ENCODE data around the gene KRTAP10-7. TPM values are rescaled to one million over a fixed set of nuclear protein-coding genes. Genes with fewer than 3 reads are reported as not detected.

KRTAP10-7 gene
- total and polyA plus RNA-seq, 2 of the 13 experiments (the other 11 are each of a cell fraction or from before 2014, with no cell fraction given) = not detected

DNA sequence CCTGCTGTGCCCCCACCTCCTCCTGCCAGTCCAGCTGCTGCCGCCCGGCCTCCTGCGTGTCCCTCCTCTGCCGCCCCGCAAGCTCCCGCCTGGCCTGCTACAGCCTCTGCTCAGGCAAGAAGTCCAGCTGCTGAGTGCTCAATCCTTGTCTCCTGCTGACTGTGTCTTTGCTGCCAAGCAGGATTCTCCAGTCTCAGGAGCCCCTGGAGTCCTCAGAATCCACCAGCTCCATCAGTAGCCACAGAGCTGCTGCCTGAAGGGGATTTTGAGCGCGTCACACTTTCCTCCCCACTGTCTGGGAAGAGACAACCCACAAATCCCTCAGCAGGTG lies 46.8 kb downstream of the KRTAP10-7 start:
- ChIA-PET POLR2A (no interaction called here), CTCF (ENCODE audit: low intra/inter-chr PET ratio, low total read pairs) (no interaction called here)
- no TSS peak for BruUV-seq (replicated peaks)
- Histone ChIP-seq H3K79me2 (ENCODE audit: insufficient read depth, low read length) (no peaks in the 10 kb centered on the region), H3K9ac (ENCODE audit: insufficient read depth, low read depth, low read length) (no peak overlapping the region), H3K9me3 (ENCODE audit: low read length) (peaks cover 22% of the 10 kb centered on the region), H3K36me3 (replicated peaks in 1 of 2; ENCODE audit: control insufficient read depth in 1 of 2, insufficient read depth in 2 of 2, low read length in 2 of 2) (no peaks in the 10 kb centered on the region), H3K27me3 (ENCODE audit: control insufficient read depth in 1 of 2, insufficient read depth in 2 of 2, low read length in 2 of 2) (peaks cover 3 to 30% of the 10 kb centered on the region in 2 experiments; a peak in 4 of 5 replicates), H4K20me1 (ENCODE audit: insufficient read depth, low read length) (no peaks in the 10 kb centered on the region), H3K4me3 (replicated peaks in 1 of 3; ENCODE audit: insufficient read depth in 1 of 3, low read depth in 2 of 3, low read length in 3 of 3) (no peak overlapping the region), H3K4me2 (ENCODE audit: low read depth, low read length) (no peak overlapping the region), H2AFZ (ENCODE audit: low read length) (no peak overlapping the region), H3K27ac (ENCODE audit: extremely low read length, insufficient read depth, low read length) (no peak overlapping the region), H3K4me1 (ENCODE audit: insufficient read depth, low read length) (no peaks in the 10 kb centered on the region)
- no peak for TF ChIP-seq ZNF660 (CRISPR knock-in tag; IDR thresholded peaks at IDR 0.05; ENCODE audit: borderline replicate concordance, low read depth)
- TF ChIP-seq, protein P1, sequence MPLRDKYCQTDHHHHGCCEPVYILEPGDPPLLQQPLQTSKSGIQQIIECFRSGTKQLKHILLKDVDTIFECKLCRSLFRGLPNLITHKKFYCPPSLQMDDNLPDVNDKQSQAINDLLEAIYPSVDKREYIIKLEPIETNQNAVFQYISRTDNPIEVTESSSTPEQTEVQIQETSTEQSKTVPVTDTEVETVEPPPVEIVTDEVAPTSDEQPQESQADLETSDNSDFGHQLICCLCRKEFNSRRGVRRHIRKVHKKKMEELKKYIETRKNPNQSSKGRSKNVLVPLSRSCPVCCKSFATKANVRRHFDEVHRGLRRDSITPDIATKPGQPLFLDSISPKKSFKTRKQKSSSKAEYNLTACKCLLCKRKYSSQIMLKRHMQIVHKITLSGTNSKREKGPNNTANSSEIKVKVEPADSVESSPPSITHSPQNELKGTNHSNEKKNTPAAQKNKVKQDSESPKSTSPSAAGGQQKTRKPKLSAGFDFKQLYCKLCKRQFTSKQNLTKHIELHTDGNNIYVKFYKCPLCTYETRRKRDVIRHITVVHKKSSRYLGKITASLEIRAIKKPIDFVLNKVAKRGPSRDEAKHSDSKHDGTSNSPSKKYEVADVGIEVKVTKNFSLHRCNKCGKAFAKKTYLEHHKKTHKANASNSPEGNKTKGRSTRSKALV (CRISPR knock-in tag; IDR thresholded peaks at IDR 0.05) = no peak
- no peak for TF ChIP-seq CCAR2 (optimal IDR thresholded peaks at IDR 0.05; ENCODE audit: low read depth, low read length)
- TF ChIP-seq PCBP2 (optimal IDR thresholded peaks at IDR 0.05; ENCODE audit: low read depth, low read length, poor library complexity, severe bottlenecking) = no peak
- no peak for FAIRE-seq
- ATAC-seq = no peak
- no peak for DNase-seq (ENCODE audit: low spot score)
- 65% methylated on average over 8 of the region's 8 CpGs for WGBS (ENCODE audit: low lambda C conversion rate)
- intact Hi-C loops (cut with micrococcal nuclease; ENCODE audit: unreplicated experiment) = no loop called here
- in situ Hi-C loops (cut with HindIII; ENCODE audit: extremely low pct_ligation_motif_present, low pct_unique_long_range_greater_than_20kb) = no loop called here

DNA sequence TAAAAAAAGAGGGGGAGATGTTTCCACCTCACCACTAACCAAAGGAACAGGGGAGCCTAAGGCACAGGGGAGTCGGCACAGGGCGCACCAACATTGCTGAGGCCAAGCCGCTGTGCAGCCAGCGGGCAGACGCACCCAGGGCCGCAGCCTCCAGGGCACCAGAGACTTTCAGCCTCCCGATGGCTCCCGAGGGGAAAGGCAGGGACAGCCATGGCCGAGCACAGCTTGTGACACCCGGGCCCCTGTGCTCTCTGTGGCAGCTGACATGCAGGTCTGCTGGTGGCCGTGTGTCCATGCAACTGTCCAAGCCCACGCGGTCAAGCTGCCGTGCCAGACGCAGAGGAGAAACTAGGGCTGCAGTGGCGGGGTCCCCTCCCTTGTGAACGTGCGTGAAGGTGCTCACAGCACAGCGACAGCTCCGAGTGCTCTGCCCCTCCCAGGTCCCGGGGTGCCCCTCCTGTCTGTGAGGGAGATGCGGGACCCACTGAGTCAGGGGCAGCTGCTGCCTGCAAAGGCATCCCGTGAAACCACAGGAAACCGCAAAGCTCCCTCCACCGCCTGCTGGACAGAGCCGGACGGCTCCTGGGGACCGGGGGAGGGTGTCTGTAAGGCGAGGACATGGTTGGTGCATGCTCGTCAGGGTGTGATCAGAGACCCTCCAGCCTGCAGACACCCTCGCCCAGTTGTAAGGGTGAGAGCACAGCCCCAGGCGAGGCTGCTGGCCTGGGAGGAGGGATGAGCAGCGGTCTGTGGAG lies 48.3 kb downstream of the KRTAP10-7 start:
- no peaks in the 10 kb centered on the region for H4K20me1 ChIP-seq (ENCODE audit: insufficient read depth, low read length)
- H3K9me3 ChIP-seq (ENCODE audit: low read length) = peaks cover 18% of the 10 kb centered on the region
- in situ Hi-C loops (cut with HindIII; ENCODE audit: extremely low pct_ligation_motif_present, low pct_unique_long_range_greater_than_20kb) (no loop called here), intact Hi-C loops (cut with micrococcal nuclease; ENCODE audit: unreplicated experiment) (no loop called here)
- DNase-seq (ENCODE audit: low spot score) (no peak), ATAC-seq (no peak; the same call in 2 of the 3 replicates), FAIRE-seq (no peak)
- no peak overlapping the region for H3K27ac ChIP-seq (ENCODE audit: extremely low read length, insufficient read depth, low read length)
- H3K4me2 ChIP-seq (ENCODE audit: low read depth, low read length) = no peak overlapping the region
- no peaks in the 10 kb centered on the region for H3K4me1 ChIP-seq (ENCODE audit: insufficient read depth, low read length)
- ChIA-PET POLR2A (no interaction called here), CTCF (ENCODE audit: low intra/inter-chr PET ratio, low total read pairs) (no interaction called here)
- H3K27me3 ChIP-seq (ENCODE audit: control insufficient read depth in 1 of 2, insufficient read depth in 2 of 2, low read length in 2 of 2) = peaks cover 4 to 34% of the 10 kb centered on the region in 2 experiments; a peak in 4 of 5 replicates
- no TSS peak for BruUV-seq (replicated peaks)
- TF ChIP-seq TCF7L2 (IDR thresholded peaks at IDR 0.05; ENCODE audit: low read depth, low read length) = no peak
- no peak for TF ChIP-seq MEIS2 (CRISPR knock-in tag; IDR thresholded peaks at IDR 0.05)
- no peak for TF ChIP-seq ZNF615 (CRISPR knock-in tag; IDR thresholded peaks at IDR 0.05; ENCODE audit: borderline replicate concordance)
- no peaks in the 10 kb centered on the region for H3K79me2 ChIP-seq (ENCODE audit: insufficient read depth, low read length)
- no peaks in the 10 kb centered on the region for H3K36me3 ChIP-seq (replicated peaks in 1 of 2; ENCODE audit: control insufficient read depth in 1 of 2, insufficient read depth in 2 of 2, low read length in 2 of 2)
- no peak overlapping the region for H2AFZ ChIP-seq (ENCODE audit: low read length)
- 77% methylated on average over 6 of the region's 33 CpGs for WGBS (ENCODE audit: low lambda C conversion rate)
- H3K9ac ChIP-seq (ENCODE audit: insufficient read depth, low read depth, low read length) = no peak overlapping the region
- no peak overlapping the region for H3K4me3 ChIP-seq (replicated peaks in 1 of 3; ENCODE audit: insufficient read depth in 1 of 3, low read depth in 2 of 3, low read length in 3 of 3)

Measured in HepG2 (cell line).